Erythroblast (primary cell): Measurements from ENCODE around the gene MRPL21.

Experiments used
- GATA1 ChIP-seq: IDR thresholded peaks from 2 replicates; pipeline ENCODE4 v1.6.1; 2011; ENCODE audit warnings: low read depth, mild to moderate bottlenecking, control low read depth, low read length, moderate library complexity
- POLR2A ChIP-seq: IDR thresholded peaks from 2 replicates; pipeline ENCODE4 v1.6.1; 2011; ENCODE audit warnings: mild to moderate bottlenecking, low read length

DNA sequence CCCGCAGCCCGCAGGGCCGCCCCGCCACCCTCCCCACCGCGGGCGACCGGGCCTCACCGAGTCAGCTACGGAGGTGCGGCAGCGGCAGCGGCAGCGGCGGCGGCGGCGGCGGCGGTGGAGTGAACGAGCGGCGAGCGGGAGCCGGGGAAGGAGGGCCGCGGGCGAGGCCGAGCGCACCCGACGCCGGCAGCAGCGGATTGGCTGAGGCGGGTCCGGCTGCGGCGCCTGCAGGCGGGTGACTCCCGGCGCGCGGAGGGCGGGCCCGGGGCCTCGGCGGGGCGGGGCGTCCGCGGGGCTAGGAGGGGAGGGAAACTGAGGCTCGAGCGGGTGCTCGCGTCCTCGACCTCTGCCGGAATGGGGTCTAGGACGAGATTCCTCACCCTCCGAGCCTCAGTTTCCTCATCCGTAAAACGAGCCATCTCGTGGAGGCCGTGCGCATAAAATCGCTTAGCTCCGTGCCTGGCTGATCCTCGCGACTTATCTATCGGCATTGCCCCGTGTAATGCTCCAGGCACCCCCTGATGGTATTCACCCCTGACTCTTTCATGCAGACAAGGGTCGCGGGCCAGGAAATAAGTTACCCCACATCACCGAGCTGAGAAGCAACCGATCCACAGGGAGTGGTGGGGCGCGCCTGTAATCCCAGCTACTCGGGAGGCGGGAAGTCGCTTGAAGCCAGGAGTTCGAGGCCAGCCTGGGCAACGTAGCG is 61.8 kb downstream of the MRPL21 start, which contains the start of gene CPT1A:
- TF ChIP-seq POLR2A = no peak
- TF ChIP-seq GATA1 = no peak
